PC-9 (cell line): ENCODE results near the gene MISP.

Experiments used
- CTCF ChIP-seq: fragments of 200-600 bp; sonication (generic); conservative IDR thresholded peaks from 2 replicates; pipeline ENCODE4 v1.6.1; 2017; ENCODE audit warnings: mixed run types, antibody characterized with exemption, mild to moderate bottlenecking, moderate library complexity
- EZH2 ChIP-seq: fragments of 200-600 bp; sonication (generic); IDR thresholded peaks from 2 replicates; pipeline ENCODE4 v1.8.0; 2017; ENCODE audit warnings: antibody characterized with exemption, low read depth

- TF ChIP-seq CTCF: no peak
- no peak for TF ChIP-seq EZH2
Observed at GRCh38 chr19:734716-735115, 16.2 kb upstream of the MISP start.
